Esophagus muscularis mucosa (tissue), 4 donors: ENCODE measurements around the gene RSPO3. TPM values are rescaled to one million over a fixed set of nuclear protein-coding genes. Genes with fewer than 3 reads are reported as not detected.

ENCODE experiments used
- DNase-seq: peaks from one replicate; pipeline ENCODE4 v3.0.0-alpha.2; 2017; ENCODE audit errors: extremely low spot score
- H3K27ac ChIP-seq, 4 donors: fragments of 200-600 bp; sonication (generic); replicated peaks in 1 of 4; 1 replicate in 3 of 4; 2 replicates in 1 of 4; pipeline ENCODE4 v1.5.1; 2016 to 2019; ENCODE audit warnings: mild to moderate bottlenecking in 1 of 4
- H3K27me3 ChIP-seq, 4 donors: fragments of 200-600 bp; sonication (generic); one replicate each; pipeline versions ENCODE4 v1.5.1 to v1.6.0; 2016 to 2019
- H3K36me3 ChIP-seq, 4 donors: fragments of 200-600 bp; sonication (generic); one replicate each; pipeline ENCODE4 v1.5.1; 2016 to 2019
- H3K4me1 ChIP-seq, 4 donors: fragments of 200-600 bp; sonication (generic); one replicate each; pipeline ENCODE4 v1.5.1; 2016 to 2019
- H3K4me3 ChIP-seq, 4 donors: fragments of 200-600 bp; sonication (generic); 1 replicate in 2 of 4; 2 replicates in 2 of 4; pipeline ENCODE4 v1.5.1; 2016 to 2019; ENCODE audit warnings: mild to moderate bottlenecking in 4 of 4, moderate library complexity in 1 of 4
- H3K9me3 ChIP-seq, 4 donors: fragments of 200-600 bp; sonication (generic); 1 replicate in 3 of 4; 2 replicates in 1 of 4; pipeline ENCODE4 v1.5.1; 2016 to 2019
- CTCF ChIP-seq, 3 experiments: fragments of 200-600 bp in 2 of 3; fragments of 450-650 bp in 1 of 3; sonication (generic) in 2 of 3; IDR thresholded peaks; one replicate each; pipeline ENCODE4 v1.5.1; 2017 to 2019; ENCODE audit warnings: antibody characterized with exemption in 3 of 3, mild to moderate bottlenecking in 2 of 3, moderate library complexity in 1 of 3
- EP300 ChIP-seq: sonication (generic); formaldehyde crosslinking; IDR thresholded peaks from one replicate; pipeline ENCODE4 v1.6.1; 2017; ENCODE audit warnings: antibody characterized with exemption
- POLR2A ChIP-seq: fragments of 450-650 bp; IDR thresholded peaks from one replicate; pipeline ENCODE4 v1.6.1; 2017; ENCODE audit warnings: antibody characterized with exemption, moderate library complexity, mild to moderate bottlenecking, low read depth
- POLR2AphosphoS5 ChIP-seq, 2 donors: sonication (generic); formaldehyde crosslinking; IDR thresholded peaks; one replicate each; pipeline ENCODE4 v1.6.1; 2017; ENCODE audit warnings: antibody characterized with exemption in 2 of 2
- WGBS: methylation state at CpG from one replicate; pipeline ENCODE4 v1.1.5; 2018; 5-methylcytosine and 5-hydroxymethylcytosine counted together
- intact Hi-C: fragments of 100-400 bp; cut with DNase I; formaldehyde crosslinking; loops from one replicate; pipeline ENCODE4 v1.15.1; 2023
- total RNA-seq, 4 donors: library from RNA; depleted of rRNA; stranded (reverse); fragments of >200 nt; gene quantifications; one replicate each; pipeline versions ENCODE4 v1.1.0 to v1.2.1, GENCODE V29; 2016

The RSPO3 gene
- total RNA-seq, 4 donors from 2014 or later = 32.0 to 123 (median 47.7) TPM

- no peak for DNase-seq
- no peaks in the 10 kb centered on the region for H3K9me3 ChIP-seq
- intact Hi-C loops = loop anchor here (5.0 to 10.0 kb wide), 5 partner anchors 148 to 1130 kb away; no protein-coding TSS in a partner anchor
- TF ChIP-seq POLR2AphosphoS5 (IDR thresholded peaks at IDR 0.05) (no peak), EP300 (no peak), CTCF (IDR thresholded peaks at IDR 0.05) (no peak), POLR2A (no peak)
- peaks cover 14 to 77% (median 38%) of the 10 kb centered on the region in 4 donors for H3K4me1 ChIP-seq
- H3K4me3 ChIP-seq = no peak overlapping the region
- no peaks in the 10 kb centered on the region for H3K36me3 ChIP-seq
- H3K27me3 ChIP-seq = peaks cover 0 to 16% (median under 1%) of the 10 kb centered on the region in 4 donors
- no peak overlapping the region for H3K27ac ChIP-seq
Measured at GRCh38 chr6:127124680-127125079, 6.2 kb downstream of the RSPO3 start.

- H3K27ac ChIP-seq = no peak overlapping the region
- H3K36me3 ChIP-seq = no peaks in the 10 kb centered on the region
- TF ChIP-seq POLR2A (no peak), EP300 (no peak), POLR2AphosphoS5 (IDR thresholded peaks at IDR 0.05) (no peak), CTCF (IDR thresholded peaks at IDR 0.05) (no peak)
- H3K9me3 ChIP-seq = no peaks in the 10 kb centered on the region
- no peak overlapping the region for H3K4me3 ChIP-seq
- H3K4me1 ChIP-seq = peaks cover 0 to 88% (median 36%) of the 10 kb centered on the region in 4 donors
- no peak for DNase-seq
- WGBS = 88% methylated on average over 1 of the region's 1 CpG
- no peaks in the 10 kb centered on the region for H3K27me3 ChIP-seq
- intact Hi-C loops = loop anchor here (5.0 to 10.0 kb wide), 4 partner anchors 144 to 1133 kb away; no protein-coding TSS in a partner anchor
Measured at GRCh38 chr6:127128066-127128465, 9.6 kb downstream of the RSPO3 start.

- TF ChIP-seq EP300 (no peak), POLR2A (no peak)
- WGBS = 75% methylated on average over 4 of the region's 4 CpGs
- no peak overlapping the region for H3K4me3 ChIP-seq
- no peaks in the 10 kb centered on the region for H3K27me3 ChIP-seq
- no peak overlapping the region for H3K27ac ChIP-seq
- no peaks in the 10 kb centered on the region for H3K9me3 ChIP-seq
- no peak for DNase-seq
- peaks cover 0 to 88% (median 37%) of the 10 kb centered on the region in 4 donors for H3K4me1 ChIP-seq
- H3K36me3 ChIP-seq = no peaks in the 10 kb centered on the region
- intact Hi-C loops = loop anchor here (5.0 to 10.0 kb wide), 4 partner anchors 143 to 1134 kb away; no protein-coding TSS in a partner anchor
Measured at GRCh38 chr6:127129251-127129650, 10.8 kb downstream of the RSPO3 start.

GRCh38 chr6:127131275-127131674 lies 12.8 kb downstream of the RSPO3 start:
- Histone ChIP-seq H3K4me1 (peaks cover 0 to 77% (median 35%) of the 10 kb centered on the region in 4 donors), H3K9me3 (no peaks in the 10 kb centered on the region), H3K27me3 (no peaks in the 10 kb centered on the region), H3K27ac (no peak overlapping the region), H3K36me3 (no peaks in the 10 kb centered on the region), H3K4me3 (no peak overlapping the region)
- no peak for DNase-seq
- no peak for TF ChIP-seq POLR2A
- no peak for TF ChIP-seq EP300
- TF ChIP-seq CTCF (IDR thresholded peaks at IDR 0.05) = no peak
- no peak for TF ChIP-seq POLR2AphosphoS5 (IDR thresholded peaks at IDR 0.05)
- WGBS = 58% methylated on average over 3 of the region's 3 CpGs
- intact Hi-C loops = no loop called here

GRCh38 chr6:127131772-127132376 lies 13.4 kb downstream of the RSPO3 start:
- no peaks in the 10 kb centered on the region for H3K36me3 ChIP-seq

GRCh38 chr6:127134136-127134535 lies 15.7 kb downstream of the RSPO3 start:
- H3K27ac ChIP-seq = no peak overlapping the region
- H3K4me1 ChIP-seq = peaks cover 0 to 61% (median 26%) of the 10 kb centered on the region in 4 donors
- H3K4me3 ChIP-seq = no peak overlapping the region
- no peaks in the 10 kb centered on the region for H3K36me3 ChIP-seq
- no peak for DNase-seq
- intact Hi-C loops = no loop called here
- TF ChIP-seq EP300 (no peak), POLR2AphosphoS5 (IDR thresholded peaks at IDR 0.05) (no peak), CTCF (IDR thresholded peaks at IDR 0.05) (no peak), POLR2A (no peak)
- no peaks in the 10 kb centered on the region for H3K27me3 ChIP-seq
- H3K9me3 ChIP-seq = no peaks in the 10 kb centered on the region
- 52% methylated on average over 1 of the region's 1 CpG for WGBS

More at GRCh38 chr6:127131772-127132376, 13.4 kb downstream of the RSPO3 start:
- no peak for DNase-seq
- TF ChIP-seq POLR2AphosphoS5 (IDR thresholded peaks at IDR 0.05) = no peak
- H3K4me3 ChIP-seq = no peak overlapping the region
- H3K9me3 ChIP-seq = no peaks in the 10 kb centered on the region
- no peak overlapping the region for H3K27ac ChIP-seq
- peaks cover 0 to 71% (median 29%) of the 10 kb centered on the region in 4 donors for H3K4me1 ChIP-seq
- no peaks in the 10 kb centered on the region for H3K27me3 ChIP-seq
- intact Hi-C loops = no loop called here
